GM19467 (cell line): ENCODE data around the gene S100P.
"Not testable (repeated sequence)": the region's sequence is repeated elsewhere in the genome, so short reads cannot be mapped to it uniquely, and the experiment has no call there.

Experiments used
- ATAC-seq: cut with Tn5 transposase; IDR thresholded peaks from one replicate; pipeline ENCODE4 v1.9.1; 2021; ENCODE audit warnings: mild to moderate bottlenecking, moderate library complexity; ENCODE audit not compliant: unreplicated experiment

The S100P gene

DNA sequence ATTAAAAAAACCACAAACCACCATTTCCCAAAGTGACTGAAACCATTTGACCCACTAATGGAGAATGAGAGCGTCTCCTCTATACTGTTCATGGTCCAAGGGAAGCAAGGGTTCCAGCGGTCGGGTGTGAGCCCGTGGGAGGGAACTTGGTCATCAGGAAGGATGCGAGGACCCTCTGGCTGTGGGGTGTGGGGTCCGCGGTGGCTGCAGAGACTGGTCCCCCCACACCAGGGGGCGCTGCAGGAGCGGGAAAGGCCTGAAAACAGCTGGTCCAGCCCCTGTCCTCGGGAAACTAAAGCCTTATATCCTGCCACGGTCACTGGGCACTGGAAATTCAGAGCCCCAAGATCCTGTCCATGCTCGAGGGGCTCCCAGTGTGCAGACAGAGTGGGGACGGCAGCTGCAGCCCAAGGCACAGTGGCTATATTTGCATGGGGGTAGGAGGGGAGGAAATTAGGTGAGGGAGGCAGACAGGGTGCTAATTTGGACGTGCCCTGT, 26.6 kb downstream of the S100P start:
- ATAC-seq, result no peak

DNA sequence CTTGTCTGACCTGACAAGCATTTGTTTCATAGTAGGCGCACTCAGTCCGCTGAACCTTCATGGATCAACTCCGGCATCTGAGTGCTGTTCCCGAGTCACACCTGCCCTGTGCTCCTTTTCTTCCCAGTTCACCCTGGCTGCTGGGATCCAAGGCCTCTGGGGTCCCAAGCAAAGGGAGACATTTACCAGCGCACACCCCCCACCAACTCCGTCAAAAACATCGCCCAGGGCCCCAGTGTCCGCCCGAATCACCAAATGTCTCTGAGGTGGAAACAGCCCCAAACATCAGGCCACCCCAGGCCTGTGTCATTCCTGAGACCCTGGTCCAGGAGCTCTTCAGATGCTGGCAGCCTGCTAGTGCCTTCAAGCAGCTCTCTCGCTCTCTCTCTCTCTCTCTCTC, 27.4 kb downstream of the S100P start:
- ATAC-seq, result no peak

DNA sequence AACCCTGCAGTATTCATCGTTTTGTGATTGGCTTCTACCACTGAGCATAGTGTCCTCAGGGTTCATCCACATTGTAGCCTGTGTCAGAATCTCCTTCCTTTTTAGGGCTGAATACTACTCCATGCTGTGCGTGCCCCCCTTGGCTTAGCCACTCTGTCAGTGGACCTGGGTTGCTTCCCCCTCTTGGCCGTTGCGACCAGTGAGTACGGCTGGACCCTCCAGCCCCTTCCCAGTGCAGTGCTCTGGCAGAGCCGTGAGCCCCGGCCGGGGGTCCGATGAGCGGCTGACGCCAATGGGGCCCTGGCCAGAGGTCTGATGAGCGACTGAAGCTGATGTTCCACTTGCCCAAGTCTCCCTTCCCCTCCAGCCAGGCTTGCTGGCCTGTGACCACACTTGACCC, 29.2 kb downstream of the S100P start:
- no peak for ATAC-seq

DNA sequence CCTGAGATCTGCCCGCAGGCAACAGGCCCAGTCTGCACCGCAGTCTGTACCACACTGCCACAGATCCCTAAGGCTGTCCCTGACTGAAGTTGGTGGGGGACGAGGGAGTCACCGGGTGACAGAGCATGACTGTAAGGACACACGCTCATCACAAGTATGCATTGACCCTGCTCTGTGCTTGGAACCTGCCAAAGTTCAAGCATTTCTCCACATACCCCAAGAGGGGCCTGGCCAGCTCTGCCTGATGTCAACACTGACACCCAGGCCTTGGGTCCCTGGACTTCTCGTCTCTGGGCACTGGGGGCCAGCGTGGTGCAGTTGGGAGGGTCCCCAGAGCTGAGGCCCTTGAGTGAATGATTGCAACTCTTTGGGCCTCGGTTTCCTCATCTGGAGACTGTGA, 30.2 kb downstream of the S100P start:
- no peak for ATAC-seq

DNA sequence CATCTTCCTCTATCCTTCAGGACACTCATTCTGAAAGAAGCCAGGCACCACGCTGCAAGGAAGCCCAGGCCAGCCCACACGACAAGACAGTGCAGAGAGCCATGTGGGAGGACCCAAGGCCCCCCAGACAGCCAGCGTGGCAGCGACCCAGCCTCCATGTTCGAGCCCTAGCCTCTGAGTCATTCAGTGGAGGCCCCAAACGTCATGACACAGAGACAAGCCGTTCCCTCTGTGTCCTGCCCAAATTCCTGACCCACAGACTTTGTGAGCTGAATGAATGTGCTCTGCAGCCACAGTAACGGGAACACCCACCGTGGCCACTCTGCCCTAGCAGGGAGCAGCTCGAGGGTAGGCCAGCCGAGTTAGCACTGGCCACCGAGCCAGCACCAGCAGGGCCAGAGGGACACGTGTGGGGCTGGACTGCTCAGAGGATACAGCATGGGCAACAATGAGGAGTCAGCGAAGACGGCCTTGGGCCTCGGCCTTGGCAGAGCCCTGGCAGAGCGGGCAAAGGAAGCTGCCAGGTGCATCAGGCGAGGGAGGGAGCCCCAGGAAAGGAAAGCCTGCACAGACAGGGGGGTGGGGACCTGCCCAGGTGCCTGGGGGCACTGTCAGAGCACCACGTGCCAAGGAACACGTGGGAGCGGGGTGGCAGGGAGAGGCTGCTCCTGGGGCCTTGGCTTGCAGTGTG, 30.9 kb downstream of the S100P start:
- no peak for ATAC-seq

DNA sequence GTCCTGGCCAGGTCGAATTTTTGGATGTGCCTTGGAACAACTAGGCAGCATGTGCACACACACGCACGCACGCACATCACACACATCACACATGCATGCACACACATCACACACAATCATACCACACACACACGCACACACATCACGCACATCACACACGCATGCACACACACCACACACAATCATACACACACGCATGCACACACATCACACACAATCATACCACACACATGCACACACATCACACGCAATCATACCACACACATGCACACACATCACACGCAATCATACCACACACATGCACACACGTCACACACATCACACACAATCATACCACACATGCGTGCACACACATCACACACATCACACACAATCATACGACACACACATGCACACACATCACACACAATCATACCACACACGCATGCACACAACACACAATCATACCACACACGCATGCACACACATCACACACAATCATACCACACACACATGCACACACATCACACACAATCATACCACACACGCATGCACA, 31.8 kb downstream of the S100P start:
- ATAC-seq, result not testable (repeated sequence)

DNA sequence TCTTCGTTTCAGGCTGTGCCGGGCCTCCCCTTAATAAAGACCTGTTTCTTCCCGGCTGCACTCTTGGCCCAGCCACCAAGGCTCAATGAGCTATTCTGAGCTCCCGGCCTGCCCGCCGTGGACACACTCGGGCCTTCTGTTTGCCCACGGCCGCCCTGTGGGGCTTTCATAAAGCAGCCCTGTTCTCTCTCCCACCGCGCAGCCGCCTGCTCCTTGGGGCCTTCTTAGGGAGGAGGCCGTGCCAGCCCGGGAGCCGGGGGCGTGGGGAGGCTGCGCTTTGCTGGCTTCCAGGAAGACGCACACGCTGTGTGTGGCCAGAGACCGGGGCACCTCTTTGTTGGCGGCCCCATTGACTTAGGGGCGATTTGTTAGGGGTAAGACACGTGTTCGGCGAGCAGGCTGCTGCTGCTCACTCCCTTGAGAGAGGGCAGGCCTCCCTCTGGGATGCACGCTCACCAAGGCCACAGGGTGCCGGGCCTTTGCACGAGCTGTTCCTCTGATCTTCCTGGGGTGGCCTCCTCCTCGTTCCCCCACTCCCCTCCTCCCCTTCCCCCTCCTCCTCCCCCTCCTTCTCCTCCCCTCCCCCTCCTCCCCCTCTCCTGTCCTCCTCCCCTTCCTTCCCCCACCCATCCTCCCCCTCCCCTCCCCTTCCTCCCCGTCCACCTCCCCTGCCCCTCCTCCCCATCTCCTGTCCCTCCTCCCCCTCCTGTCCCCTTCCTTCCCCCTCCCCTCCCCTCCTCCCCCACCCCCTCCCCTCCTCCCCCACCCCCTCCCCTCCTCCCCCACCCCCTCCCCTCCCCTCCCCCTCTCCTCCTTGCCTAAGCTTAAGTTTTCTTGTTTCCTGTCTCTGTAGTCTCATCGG, 33.6 kb downstream of the S100P start:
- ATAC-seq, result no peak

DNA sequence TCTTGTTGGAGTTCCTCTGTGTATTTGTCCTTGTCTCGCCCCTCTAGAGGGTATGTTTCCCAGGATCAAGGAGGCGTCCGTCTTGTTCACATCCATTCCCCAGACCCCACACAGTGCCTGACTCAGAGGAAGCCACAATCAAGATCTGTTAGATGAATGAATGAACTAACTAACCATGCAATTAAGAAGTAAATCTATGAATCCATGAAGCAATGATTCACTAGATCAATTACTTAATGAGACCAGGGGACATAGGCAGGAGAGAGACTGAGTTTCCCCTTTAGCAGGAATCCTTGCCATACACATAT, 34.2 kb downstream of the S100P start:
- ATAC-seq, result no peak

DNA sequence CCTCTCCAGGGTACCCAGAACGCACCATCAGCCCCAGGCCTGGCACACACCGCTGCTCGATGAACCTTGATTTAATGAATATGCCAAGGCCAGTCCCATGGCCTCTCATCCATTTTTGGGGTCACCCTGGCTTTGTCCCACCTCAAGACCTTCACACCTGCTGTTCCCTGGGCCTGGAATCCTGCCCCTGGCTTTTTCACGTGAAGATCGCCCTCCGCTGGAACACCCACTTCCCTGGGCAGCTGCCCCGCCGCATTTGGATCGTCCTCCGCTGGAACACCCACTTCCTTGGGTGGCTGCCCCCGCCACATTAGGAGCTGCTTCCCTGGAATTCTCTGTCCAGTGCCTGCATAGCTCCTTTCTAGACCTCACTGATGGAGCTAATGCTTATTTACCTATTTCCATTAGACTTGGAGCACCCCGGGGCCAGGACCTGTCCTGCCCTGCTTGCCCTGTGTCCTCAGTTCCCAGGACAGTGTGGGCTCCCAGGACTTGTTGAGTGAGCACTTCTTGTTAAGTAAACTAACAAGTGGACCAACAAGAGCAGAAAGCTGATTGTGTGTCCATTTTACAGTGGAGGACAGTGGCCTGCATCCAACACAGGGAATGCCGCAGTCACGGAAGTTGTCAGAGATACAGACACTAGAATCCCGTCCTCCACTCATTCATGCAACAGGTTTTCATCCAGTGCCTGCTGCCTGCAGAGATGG, 34.8 kb downstream of the S100P start:
- no peak for ATAC-seq

DNA sequence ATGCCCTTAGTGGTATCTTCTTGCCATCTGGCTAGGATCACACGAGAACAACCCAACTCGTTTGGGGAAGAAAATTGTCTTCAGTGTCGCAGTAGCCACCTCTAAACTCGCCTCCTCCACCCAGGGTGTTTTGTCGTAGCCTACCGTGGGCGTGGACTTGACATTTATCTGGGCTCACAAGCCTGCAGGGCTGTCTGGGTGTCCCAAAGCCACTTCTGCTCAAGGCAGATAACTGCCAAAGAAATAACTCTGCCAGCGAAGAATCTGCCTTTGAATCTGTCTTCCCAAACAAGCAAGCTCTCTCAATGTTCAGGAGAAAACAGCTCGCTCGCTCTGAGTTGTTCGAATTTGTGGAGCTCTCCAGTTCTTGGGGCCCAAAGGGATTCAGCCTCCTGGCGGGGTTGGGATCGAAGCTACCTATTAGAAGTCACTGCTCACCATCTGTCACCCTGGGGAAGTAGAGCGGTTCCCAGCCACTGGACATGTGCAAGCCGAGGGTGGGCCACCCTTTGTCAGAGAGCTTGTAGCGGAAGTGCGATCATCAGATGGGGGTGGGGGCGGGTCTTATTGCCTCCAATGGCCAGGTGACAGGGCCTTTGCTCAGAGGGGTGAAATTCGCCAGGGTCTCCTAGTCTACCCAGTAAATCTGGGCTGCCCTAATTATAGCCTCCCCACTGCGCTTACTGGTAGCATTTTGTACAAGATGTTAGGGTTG, 37.1 kb downstream of the S100P start:
- no peak for ATAC-seq

DNA sequence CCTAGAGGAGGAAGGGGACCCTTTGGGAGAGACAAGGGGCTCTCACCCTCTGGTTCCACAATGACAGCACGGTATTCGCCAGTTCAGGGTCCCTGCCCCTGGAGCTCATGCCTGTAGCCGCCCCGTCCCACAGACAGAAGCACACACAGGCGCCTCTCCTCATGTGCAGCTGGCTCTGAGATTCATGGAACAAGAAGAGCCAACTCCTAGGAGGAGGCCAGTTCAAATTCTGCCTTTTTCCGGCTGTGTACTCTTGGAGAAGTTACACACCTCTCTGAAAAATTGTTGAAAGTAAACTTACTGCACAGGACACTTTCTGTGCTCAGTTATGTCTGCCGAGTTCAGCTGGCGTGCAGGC, 37.6 kb downstream of the S100P start:
- ATAC-seq, result no peak

DNA sequence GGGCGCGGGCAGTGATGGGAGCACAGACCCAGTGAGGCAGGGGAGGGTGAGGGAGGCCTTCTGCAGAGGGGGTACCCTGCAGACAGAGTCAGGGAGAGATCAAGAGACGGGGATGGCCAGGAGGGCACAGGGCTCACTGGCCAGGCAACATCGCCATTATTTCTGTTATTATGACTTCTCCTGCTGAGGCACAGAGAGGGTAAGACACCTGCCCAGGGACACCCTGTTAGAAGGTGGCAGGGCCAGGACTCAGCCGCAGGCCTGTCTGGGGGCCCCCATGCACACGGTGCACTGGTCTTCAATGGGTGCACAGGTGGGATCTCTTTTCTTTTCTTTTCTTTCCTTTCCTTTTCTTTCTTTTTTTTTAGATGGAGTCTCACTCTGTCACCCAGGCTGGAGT, 38.1 kb downstream of the S100P start:
- no peak for ATAC-seq

DNA sequence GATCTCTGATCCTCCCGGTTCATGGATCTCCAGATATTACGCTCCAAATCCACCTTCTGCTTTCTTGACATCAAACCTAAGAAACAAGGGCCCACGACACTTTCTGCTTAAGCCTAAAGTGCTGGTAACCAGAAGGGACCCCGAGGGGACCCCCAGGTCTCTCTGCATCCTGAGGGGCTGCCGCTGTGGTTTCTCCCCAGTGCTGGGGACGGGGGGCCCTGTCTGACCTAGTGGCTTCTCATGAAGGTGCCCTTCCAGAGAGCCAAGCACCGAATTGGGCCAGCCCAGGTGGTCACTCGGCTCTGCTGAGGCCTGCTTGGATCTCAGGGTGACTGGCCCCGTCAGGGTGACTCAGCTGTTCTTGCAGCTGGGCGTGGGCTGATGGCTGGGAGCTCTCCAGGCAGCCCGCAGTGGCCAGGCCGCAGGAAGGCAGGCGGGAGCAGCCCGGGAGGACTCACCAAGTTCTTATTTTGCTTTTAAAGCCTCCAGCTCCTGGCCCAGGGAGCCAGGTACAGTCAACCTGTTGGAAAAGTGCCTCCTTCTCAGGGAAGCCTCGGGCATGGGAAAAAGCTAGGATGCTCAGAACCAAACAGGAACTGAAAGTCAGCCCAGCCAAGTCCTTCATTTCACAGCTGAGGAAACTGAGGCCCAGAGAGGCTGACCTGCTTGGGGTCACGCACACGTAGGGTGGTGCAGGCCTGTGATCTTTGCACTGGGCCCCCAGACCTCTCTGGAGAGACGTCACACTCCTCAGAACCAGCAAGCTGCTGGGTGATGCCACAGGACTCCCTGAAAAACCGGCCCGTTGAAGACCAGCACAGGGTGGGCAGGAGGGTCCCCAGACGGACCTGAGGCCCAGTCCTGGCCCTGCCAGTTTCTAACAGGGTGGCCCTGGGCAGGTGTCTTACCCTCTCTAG, 39.0 kb downstream of the S100P start:
- no peak for ATAC-seq

DNA sequence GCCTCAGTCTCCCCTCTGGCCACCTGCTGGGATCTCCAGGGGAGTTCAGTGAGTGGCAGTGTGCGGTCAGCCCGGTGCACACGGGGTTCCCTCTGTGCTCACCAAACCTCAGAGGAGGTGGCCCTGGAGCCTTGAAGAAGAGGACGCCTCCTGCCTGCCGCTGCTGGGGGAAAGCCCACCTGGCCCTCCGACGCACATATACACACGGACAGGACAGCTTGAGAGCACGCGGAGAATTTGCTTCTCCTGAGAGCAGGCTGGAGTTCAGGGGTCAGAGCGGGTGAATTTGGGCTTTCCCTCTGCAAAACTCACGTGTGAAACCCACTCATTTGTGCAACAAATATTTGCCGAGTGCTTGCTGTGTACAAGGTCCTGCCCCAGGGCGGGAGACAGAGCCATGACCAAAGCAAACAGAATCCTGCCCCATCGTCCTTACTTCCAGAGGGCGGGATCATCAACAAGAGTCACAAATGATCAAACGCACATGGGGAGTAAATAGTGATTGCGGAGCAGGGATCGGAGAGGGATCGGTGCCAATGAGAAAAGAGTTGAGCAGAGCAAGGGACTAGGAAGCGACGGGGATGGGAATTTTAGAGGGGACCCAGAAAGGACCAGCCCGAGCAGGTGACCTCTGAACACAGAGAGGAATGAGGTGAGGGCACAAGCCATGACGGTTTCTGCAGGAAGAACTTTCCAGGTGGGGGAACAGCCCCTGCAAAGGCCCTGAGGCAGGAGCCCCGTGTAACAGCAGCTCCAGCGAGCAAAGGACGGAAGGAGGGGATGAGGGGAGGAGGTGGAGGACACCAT, 39.9 kb downstream of the S100P start:
- no peak for ATAC-seq

DNA sequence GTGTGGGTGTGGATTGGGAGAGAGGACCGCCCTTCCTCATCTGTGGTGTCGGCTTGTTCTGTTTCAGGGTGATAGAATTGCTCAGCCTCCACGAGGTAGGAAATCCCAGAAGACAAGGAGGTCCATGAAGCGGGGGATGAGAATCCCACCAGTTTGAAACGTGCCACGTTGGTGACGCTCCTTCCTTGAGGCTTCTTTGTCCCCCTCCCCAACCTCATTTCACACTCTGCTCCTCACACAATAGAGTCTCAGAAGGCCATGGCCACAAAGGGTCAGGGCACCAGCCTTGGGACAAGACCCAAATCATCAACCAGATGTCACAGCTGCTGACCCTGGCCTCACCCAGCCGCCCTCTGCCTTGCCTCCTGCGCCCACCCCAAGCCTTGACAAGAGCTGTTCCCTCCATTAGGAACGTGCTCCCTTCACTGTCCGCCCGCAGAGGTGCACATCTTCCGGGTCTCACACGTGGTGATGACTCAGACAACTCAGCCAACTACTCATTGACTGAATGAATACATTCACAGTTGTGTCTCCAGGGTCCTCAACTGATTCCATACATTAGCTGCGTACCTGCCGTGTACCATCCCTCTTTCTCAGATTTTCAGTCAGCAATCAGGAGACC, 40.6 kb downstream of the S100P start:
- no peak for ATAC-seq

DNA sequence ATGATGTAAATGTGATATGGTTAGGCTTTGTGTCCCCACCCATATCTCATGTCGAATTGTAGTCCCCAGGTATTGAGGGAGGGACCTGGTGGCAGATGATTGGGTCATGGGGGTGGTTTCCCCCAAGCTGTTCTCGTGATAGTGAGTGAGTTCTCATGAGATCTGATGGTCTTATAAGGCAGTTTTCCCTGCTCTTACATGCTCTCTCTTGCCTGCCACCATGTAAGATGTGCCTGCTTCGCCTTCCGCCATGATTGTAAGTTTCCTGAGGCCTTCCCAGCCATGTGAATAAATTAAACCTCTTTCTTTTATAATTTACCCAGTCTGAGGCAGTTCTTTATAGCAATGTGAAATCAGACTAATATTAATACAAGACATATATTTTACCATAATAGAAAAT, 46.2 kb downstream of the S100P start:
- ATAC-seq, result no peak

DNA sequence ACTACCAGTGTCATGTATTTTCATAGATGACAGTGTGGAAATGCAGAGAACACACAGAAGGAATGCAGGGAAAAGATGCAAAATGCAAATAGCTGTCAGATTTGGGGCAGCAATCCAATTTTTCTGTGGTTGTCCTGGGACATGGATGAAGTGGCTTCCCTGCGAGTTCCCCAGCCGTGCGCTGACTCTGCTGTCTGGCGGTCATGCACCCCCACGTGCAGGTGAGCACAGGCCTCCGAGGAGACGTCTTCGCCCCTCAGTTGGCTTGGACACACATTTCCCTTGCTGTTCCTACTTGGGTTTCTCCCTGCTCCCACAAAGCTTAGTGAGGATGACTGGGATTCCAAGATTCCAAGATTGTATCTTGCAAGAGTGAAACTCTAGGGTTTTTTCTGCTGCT, 46.7 kb downstream of the S100P start:
- ATAC-seq, result no peak

DNA sequence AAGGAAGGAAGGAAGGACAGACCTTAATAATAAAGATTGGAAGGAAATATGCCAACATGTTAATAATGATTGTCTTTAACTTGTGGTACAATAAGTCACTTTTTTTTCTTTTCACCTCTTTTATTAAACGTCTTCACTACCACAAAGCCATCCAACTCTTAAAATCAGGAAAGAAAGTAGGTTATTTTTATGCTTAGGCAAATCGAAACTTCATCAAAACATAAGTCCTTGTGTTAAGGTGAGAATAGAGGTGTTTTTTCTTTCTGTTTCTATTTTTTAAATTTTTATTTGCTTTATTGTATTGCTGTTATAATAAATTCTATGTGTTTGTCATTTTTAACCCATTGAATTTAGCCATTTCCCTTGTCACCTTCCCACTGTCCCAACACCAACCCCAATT, 48.8 kb downstream of the S100P start:
- ATAC-seq, result no peak

DNA sequence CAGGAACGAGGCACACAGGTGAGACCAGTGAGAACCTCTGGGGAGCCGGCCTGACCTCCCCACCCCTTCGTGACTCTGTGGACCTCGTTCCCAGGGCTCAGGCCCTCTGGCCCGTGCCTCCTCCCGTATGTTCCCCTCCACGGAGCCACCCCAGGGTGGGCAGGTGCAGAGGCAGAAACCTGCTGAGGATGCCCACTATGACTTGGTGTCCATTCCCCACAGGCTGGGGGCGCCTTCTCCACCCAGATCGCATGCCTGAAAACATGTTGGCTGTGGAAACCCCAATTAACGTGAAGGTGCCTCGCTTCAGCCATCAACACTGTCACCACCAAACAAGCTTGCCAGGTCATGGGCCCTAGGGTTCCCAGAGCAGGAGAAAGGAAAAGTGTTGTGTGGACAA, 49.3 kb downstream of the S100P start:
- no peak for ATAC-seq
